HG02588 (cell line): ENCODE data around the gene DSC1.

Experiments
- ATAC-seq: cut with Tn5 transposase; IDR thresholded peaks from one replicate; pipeline ENCODE4 v1.9.1; 2021; ENCODE audit warnings: mild to moderate bottlenecking, moderate library complexity; ENCODE audit not compliant: unreplicated experiment

DSC1 gene

DNA sequence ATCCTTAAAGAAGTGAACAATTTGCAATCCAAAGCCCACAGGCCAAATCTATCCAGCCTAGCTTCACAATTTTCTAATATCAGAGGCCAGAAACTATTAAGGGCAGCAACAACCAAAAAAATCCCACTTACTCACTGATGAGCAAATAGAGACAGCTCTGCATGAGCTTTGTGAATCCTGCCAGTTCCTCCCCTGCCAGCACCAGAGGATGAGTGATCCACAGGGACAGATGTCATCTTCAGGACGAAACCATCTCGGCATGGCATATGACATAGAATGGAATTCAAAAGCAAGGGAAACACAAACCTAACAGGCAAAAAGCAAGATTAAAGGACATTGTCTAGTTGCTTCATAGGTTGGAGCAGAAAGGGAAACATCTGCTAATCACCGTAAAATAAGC is 58.2 kb downstream of the DSC1 start:
- no peak for ATAC-seq

DNA sequence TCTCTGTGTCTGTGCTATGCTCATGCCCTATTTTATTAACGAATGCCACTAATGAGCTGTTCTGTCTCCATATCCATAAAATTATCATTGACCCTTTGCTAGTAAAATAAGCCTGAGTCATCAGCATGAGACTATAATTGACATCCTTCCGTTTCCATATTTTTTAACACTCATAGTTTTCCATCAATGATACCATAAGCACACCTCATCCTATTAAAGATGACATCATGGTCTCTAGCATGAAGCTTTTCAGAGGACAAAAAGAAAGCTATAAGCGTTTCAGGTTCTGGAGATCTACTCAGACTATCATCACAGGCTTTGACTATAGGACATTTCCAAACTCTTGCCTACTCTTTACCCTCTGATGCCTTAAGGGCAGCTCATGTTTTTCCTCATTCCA is 59.2 kb downstream of the DSC1 start:
- ATAC-seq, result no peak

DNA sequence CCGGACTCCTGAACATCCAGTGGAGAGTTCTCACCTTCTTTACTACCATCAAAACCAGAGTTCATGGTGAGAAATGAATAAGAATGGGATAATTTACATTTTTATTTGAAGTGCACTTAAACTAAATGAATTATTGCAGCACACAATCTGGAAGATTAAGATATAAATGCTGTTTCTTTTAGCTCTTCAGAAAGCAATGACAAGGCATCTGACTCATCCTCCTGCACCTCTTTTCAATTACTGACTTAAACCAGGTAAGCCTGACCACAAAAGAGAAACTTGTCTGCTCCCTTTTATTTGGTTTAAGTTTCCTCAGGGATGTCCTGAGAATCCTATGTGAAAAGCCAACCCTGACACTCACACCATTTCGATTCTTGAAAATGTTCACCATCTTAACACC is 59.7 kb downstream of the DSC1 start:
- ATAC-seq, result no peak

- ATAC-seq, result no peak
These were observed 60.5 kb downstream of the DSC1 start, which contains the start of gene DSC2 for GRCh38 chr18:31102025-31102684. DSC2 (minus strand) TSS chr18:31102421; CDS start chr18:31101971, 450 bp downstream.

- ATAC-seq, result no peak
These were observed 61.3 kb downstream of the DSC1 start for GRCh38 chr18:31101183-31102024.

GRCh38 chr18:31100436-31101182 is 62.0 kb downstream of the DSC1 start:
- ATAC-seq, result no peak

DNA sequence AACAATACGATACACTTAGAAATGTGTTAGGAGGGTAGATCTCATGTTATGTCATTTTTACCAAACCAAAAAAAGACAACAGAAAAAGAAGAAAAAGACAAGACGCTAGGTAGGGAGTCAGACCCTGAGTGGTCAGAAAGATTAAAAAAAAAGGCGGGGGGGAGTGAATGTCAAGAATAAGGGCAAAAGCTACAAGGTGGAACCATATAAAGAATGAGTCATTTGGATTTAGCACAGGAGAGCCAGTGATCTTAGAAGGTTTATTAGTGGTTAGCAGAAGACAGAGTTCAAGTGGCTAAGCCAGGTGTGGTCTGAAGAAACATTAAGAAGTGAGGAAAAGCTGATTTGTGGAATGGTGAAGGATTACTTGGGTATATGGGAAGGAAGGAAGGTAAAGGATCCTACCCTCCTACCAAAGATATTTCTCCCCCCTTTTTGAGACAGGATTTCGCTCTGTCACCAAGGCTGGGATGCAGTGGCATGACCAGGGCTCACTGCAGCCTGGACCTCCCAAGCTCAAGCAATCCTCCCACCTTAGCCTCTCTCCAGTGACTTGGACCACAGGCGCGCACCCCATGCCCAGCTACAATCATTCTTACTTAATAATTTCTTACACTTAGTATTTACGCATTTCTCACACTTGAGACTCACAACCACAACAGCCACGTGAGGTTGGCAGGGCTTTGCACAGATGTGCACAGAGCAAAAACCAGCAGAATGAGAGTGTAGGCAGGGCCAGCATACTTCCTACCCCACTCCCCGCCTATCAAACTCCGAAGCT is 63.0 kb downstream of the DSC1 start:
- ATAC-seq, result no peak

GRCh38 chr18:31098878-31099277 is 63.8 kb downstream of the DSC1 start:
- ATAC-seq, result no peak

- no peak for ATAC-seq
These were observed 65.0 kb downstream of the DSC1 start for GRCh38 chr18:31097666-31098065.

- no peak for ATAC-seq
These were observed 68.8 kb downstream of the DSC1 start for GRCh38 chr18:31093880-31094279.

GRCh38 chr18:31093294-31093693 is 69.4 kb downstream of the DSC1 start:
- ATAC-seq, result no peak

DNA sequence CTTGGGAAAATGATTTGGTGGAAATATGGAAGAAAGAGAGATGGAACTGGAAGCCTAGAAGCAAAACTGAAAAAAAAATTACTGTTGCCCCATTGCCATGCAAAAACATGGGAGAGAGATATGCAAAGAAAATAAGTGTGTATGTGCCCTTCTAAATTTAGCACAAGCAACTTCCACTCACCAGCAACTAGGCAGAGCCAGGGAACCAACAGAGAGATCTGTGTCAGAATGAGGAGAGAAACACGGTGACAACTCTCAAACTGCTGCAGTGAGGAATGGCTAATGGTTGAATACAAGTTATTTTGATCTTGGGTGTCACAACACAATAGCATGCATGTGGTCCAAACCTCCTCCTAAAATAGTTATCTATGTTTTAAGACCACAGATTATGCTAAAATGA is 71.3 kb downstream of the DSC1 start:
- ATAC-seq, result no peak

DNA sequence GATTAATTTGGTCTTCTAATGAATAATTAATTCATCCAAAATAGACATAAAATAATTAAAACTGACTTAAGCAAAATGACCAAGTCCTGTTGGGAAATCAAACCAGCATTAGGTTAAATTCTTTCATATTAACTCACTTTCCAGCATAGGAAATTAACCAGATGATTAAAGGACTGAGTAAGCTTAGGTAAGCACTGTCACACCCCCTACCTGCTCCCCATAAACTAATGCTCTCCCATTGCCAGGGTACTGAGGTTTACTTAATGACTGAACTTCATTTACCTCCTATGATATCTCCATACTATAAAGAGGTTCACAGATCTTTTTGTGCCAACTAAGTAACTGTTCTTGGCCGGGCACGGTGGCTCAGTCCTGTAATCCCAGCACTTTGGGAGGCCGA is 74.1 kb downstream of the DSC1 start:
- ATAC-seq, result no peak

GRCh38 chr18:31079973-31080372 is 82.7 kb downstream of the DSC1 start:
- no peak for ATAC-seq
